Medulla oblongata (tissue), 1 donor: Measurements from ENCODE around the gene FERD3L.

ENCODE experiments used
- DNase-seq: peaks from one replicate; pipeline ENCODE4 v3.0.0-alpha.2; 2015; ENCODE audit errors: extremely low spot score

Gene FERD3L

GRCh38 chr7:19117091-19117869 is 27.9 kb downstream of the FERD3L start, which contains the start of gene TWIST1:
TSS of gene TWIST1 (minus strand) at chr7:19117636. CDS start at chr7:19117321, 315 bp downstream.
- no peak for DNase-seq

GRCh38 chr7:19116121-19117090 is 28.8 kb downstream of the FERD3L start:
- DNase-seq = no peak

GRCh38 chr7:19114551-19114855 is 30.7 kb downstream of the FERD3L start:
- no peak for DNase-seq

- no peak for DNase-seq
Observed at GRCh38 chr7:19113855-19114550, 31.2 kb downstream of the FERD3L start.

GRCh38 chr7:19113002-19113350 is 32.2 kb downstream of the FERD3L start:
- DNase-seq = no peak

- no peak for DNase-seq
Observed at GRCh38 chr7:19112274-19113001, 32.8 kb downstream of the FERD3L start.

- no peak for DNase-seq
Observed at GRCh38 chr7:19111474-19112273, 33.5 kb downstream of the FERD3L start.

GRCh38 chr7:19110776-19111175 is 34.4 kb downstream of the FERD3L start:
- no peak for DNase-seq

- DNase-seq = no peak
Observed at GRCh38 chr7:19110026-19110730, 35.0 kb downstream of the FERD3L start.

GRCh38 chr7:19109000-19109946 is 35.9 kb downstream of the FERD3L start:
- no peak for DNase-seq

- peak; percentile 32 for DNase-seq
Observed at GRCh38 chr7:19107356-19108146, 37.7 kb downstream of the FERD3L start.

GRCh38 chr7:19107081-19107355 is 38.2 kb downstream of the FERD3L start:
- no peak for DNase-seq

- DNase-seq = no peak
Observed at GRCh38 chr7:19106241-19107080, 38.8 kb downstream of the FERD3L start.

- no peak for DNase-seq
Observed at GRCh38 chr7:19105546-19105945, 39.7 kb downstream of the FERD3L start.

GRCh38 chr7:19104811-19105210 is 40.4 kb downstream of the FERD3L start:
- DNase-seq = no peak

GRCh38 chr7:19102884-19103283 is 42.3 kb downstream of the FERD3L start:
- DNase-seq = no peak

- no peak for DNase-seq
Observed at GRCh38 chr7:19101909-19102308, 43.3 kb downstream of the FERD3L start.
